ENCODE measurements around the gene B3GAT1. TPM values are rescaled to one million over a fixed set of nuclear protein-coding genes. Genes with fewer than 3 reads are reported as not detected.

Gene B3GAT1
- total and polyA plus RNA-seq, 2 experiments from 2014 or later, result not detected

DNA sequence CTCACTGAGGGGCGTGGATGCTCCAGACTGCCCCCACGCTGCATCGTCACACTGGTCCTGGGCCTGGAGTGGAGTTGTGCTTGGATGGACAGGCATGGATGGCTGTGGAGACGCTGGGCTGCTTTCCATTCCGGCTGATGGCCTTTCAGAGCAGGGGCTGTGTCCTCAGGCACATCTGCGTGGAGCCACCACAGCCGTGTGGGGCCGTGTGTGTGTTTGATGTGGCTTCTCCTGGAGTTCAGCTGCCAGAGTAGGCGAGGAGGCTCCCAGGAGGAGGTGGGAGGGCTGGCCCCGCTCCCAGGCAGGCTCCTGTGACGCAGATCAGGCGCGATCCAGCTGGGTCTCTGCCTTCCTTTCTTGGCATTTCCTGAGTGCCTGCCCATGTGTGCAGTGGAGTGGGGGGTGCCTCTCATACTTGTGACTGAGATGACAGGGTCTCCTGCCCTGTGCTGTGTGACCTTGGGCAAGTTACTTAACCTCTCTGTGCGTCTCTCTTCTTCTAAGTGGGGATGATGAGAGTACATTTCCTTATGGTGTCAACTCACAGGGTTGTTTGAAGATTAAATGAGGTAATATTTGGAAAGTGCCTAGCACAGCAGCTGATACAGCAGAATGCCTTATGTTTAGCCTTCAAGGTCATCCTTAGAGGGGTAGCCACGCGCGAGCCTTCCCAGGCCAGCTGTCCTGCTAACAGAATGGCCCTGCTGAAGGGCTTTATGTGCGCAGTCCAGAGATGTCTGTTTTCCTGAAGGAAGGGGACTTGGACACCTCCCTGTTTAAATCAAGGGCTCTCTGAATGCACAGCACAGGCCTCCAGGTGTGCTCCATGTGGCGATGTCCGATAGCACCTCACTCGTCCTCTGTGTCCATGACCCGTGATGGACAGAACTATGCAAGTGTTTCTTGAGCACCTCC lies 46.8 kb downstream of the B3GAT1 start:
- H3K4me2 ChIP-seq (ENCODE audit: unreplicated experiment), result no peak overlapping the region
- no peaks in the 10 kb centered on the region for H4K20me1 ChIP-seq (ENCODE audit: insufficient read depth)
- H2AFZ ChIP-seq, result no peak overlapping the region
- no peak overlapping the region for H3K27ac ChIP-seq
- 40 to 45% methylated on average over 21 to 22 of the region's 22 CpGs for WGBS, 2 experiments (ENCODE audit: low coverage in 1 of 2, low lambda C conversion rate in 2 of 2, missing lambda C conversion rate in 2 of 2)
- H3K4me1 ChIP-seq (ENCODE audit: insufficient read depth), result no peaks in the 10 kb centered on the region
- H3K27me3 ChIP-seq (replicated peaks; ENCODE audit: insufficient read depth), result no peaks in the 10 kb centered on the region
- no peak overlapping the region for H3K9ac ChIP-seq
- H3K79me2 ChIP-seq (ENCODE audit: insufficient read depth), result no peaks in the 10 kb centered on the region
- H3K9me2 ChIP-seq (ENCODE audit: insufficient read depth), result no peaks in the 10 kb centered on the region
- in situ Hi-C loops (cut with MboI), result no loop called here
- TF ChIP-seq EZH2phosphoT487 (IDR thresholded peaks at IDR 0.05; ENCODE audit: insufficient read depth, low read depth) (no peak), EZH2 (IDR thresholded peaks at IDR 0.05; ENCODE audit: insufficient read depth, poor library complexity, severe bottlenecking) (no peak)
- no peaks in the 10 kb centered on the region for H3K9me3 ChIP-seq (ENCODE audit: low read depth)
- H3K4me3 ChIP-seq, result no peak overlapping the region
- no peaks in the 10 kb centered on the region for H3F3A ChIP-seq (ENCODE audit: insufficient read depth)
- no peaks in the 10 kb centered on the region for H3K36me3 ChIP-seq (ENCODE audit: low read depth)
- DNase-seq, result no peak

DNA sequence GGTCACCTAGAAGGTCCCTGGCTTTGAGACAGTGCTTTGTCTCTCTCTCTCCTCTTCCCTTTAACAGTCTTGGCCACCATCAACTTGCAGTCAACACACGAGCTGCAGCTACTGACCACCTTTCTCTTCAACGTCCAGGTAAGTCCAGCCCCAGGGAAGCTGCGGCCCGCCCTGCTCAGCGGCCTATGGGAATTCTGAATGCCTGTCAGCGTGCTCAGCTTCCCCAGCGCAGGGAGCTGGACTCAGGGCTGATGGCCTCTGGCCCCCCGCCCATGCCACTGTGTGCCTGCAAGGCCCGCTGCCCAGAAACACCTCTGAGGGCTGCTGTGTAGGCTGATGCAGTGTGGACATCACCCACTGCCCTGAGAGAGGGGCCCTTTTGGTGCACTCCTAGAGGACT lies 47.8 kb downstream of the B3GAT1 start:
- no peaks in the 10 kb centered on the region for H3K9me3 ChIP-seq (ENCODE audit: low read depth)
- H3K4me1 ChIP-seq (ENCODE audit: insufficient read depth), result no peaks in the 10 kb centered on the region
- H3K36me3 ChIP-seq (ENCODE audit: low read depth), result no peaks in the 10 kb centered on the region
- no peaks in the 10 kb centered on the region for H3K27me3 ChIP-seq (replicated peaks; ENCODE audit: insufficient read depth)
- H3K4me2 ChIP-seq (ENCODE audit: unreplicated experiment), result no peak overlapping the region
- 40 to 46% methylated on average over 9 of the region's 9 CpGs for WGBS, 2 experiments (ENCODE audit: low coverage in 1 of 2, low lambda C conversion rate in 2 of 2, missing lambda C conversion rate in 2 of 2)
- H3F3A ChIP-seq (ENCODE audit: insufficient read depth), result no peaks in the 10 kb centered on the region
- no peak overlapping the region for H3K4me3 ChIP-seq
- no peak overlapping the region for H2AFZ ChIP-seq
- H3K9me2 ChIP-seq (ENCODE audit: insufficient read depth), result no peaks in the 10 kb centered on the region
- in situ Hi-C loops (cut with MboI), result no loop called here
- H3K27ac ChIP-seq, result no peak overlapping the region
- TF ChIP-seq EZH2phosphoT487 (IDR thresholded peaks at IDR 0.05; ENCODE audit: insufficient read depth, low read depth) (no peak), EZH2 (IDR thresholded peaks at IDR 0.05; ENCODE audit: insufficient read depth, poor library complexity, severe bottlenecking) (no peak)
- no peaks in the 10 kb centered on the region for H4K20me1 ChIP-seq (ENCODE audit: insufficient read depth)
- H3K79me2 ChIP-seq (ENCODE audit: insufficient read depth), result no peaks in the 10 kb centered on the region
- no peak overlapping the region for H3K9ac ChIP-seq
- no peak for DNase-seq

DNA sequence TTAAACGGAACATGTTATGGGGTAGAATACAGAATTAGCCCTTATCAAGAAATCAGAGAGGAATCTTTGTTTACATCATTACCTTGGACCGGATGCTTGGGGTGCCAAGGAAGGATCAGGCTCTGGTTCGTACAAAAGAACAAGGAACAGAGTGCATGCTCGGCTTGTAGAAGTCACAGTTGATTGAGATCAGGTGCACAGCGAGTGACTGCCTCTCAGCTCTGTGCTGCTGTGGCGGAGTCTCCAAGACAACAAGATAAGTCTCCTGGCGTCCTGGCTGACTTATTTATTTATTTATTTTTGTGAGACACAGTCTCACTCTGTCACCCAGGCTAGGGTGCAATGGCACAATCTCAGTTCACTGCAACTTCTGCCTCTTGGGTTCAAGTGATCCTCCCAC lies 48.5 kb downstream of the B3GAT1 start:
- Histone ChIP-seq H3K27me3 (replicated peaks; ENCODE audit: insufficient read depth) (no peaks in the 10 kb centered on the region), H3K36me3 (ENCODE audit: low read depth) (no peaks in the 10 kb centered on the region), H3F3A (ENCODE audit: insufficient read depth) (no peaks in the 10 kb centered on the region), H3K4me1 (ENCODE audit: insufficient read depth) (no peaks in the 10 kb centered on the region), H3K79me2 (ENCODE audit: insufficient read depth) (no peaks in the 10 kb centered on the region), H3K27ac (no peak overlapping the region), H3K9ac (no peak overlapping the region), H3K9me2 (ENCODE audit: insufficient read depth) (no peaks in the 10 kb centered on the region), H3K9me3 (ENCODE audit: low read depth) (no peaks in the 10 kb centered on the region), H3K4me3 (no peak overlapping the region), H2AFZ (no peak overlapping the region), H4K20me1 (ENCODE audit: insufficient read depth) (no peaks in the 10 kb centered on the region), H3K4me2 (ENCODE audit: unreplicated experiment) (no peak overlapping the region)
- TF ChIP-seq EZH2phosphoT487 (IDR thresholded peaks at IDR 0.05; ENCODE audit: insufficient read depth, low read depth), result no peak
- TF ChIP-seq EZH2 (IDR thresholded peaks at IDR 0.05; ENCODE audit: insufficient read depth, poor library complexity, severe bottlenecking), result no peak
- no peak for DNase-seq
- in situ Hi-C loops (cut with MboI), result no loop called here
- 12 to 16% methylated on average over 7 of the region's 7 CpGs for WGBS, 2 experiments (ENCODE audit: low coverage in 1 of 2, low lambda C conversion rate in 2 of 2, missing lambda C conversion rate in 2 of 2)

DNA sequence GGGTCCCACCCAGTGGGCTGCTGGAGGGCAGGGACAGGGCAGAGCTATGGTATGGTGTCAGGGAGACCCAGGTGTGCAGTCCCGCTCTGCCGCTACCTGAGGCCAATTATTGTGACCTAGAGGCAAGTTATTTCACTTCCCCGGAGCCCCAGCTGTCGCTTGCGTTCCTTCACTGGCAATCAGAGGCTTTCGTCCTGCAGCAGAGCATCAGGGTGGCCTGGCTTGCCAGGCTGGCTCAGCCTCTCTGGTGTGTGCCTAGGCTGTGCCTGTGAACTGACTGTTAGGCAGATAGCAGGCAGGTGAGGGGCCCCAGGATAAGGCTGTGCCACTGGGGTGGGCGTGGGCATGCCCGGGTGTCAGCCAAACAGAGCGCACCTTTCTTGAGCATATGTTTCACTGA lies 48.9 kb downstream of the B3GAT1 start:
- H3K9ac ChIP-seq, result no peak overlapping the region
- H3K4me2 ChIP-seq (ENCODE audit: unreplicated experiment), result no peak overlapping the region
- H3K27ac ChIP-seq, result no peak overlapping the region
- no peak for DNase-seq
- no peaks in the 10 kb centered on the region for H3K79me2 ChIP-seq (ENCODE audit: insufficient read depth)
- H3K4me1 ChIP-seq (ENCODE audit: insufficient read depth), result no peaks in the 10 kb centered on the region
- 58 to 59% methylated on average over 9 of the region's 9 CpGs for WGBS, 2 experiments (ENCODE audit: low coverage in 1 of 2, low lambda C conversion rate in 2 of 2, missing lambda C conversion rate in 2 of 2)
- H3K9me3 ChIP-seq (ENCODE audit: low read depth), result no peaks in the 10 kb centered on the region
- no peak overlapping the region for H3K4me3 ChIP-seq
- no peak overlapping the region for H2AFZ ChIP-seq
- no peaks in the 10 kb centered on the region for H3K9me2 ChIP-seq (ENCODE audit: insufficient read depth)
- in situ Hi-C loops (cut with MboI), result no loop called here
- H3K27me3 ChIP-seq (replicated peaks; ENCODE audit: insufficient read depth), result no peaks in the 10 kb centered on the region
- no peaks in the 10 kb centered on the region for H3F3A ChIP-seq (ENCODE audit: insufficient read depth)
- no peaks in the 10 kb centered on the region for H4K20me1 ChIP-seq (ENCODE audit: insufficient read depth)
- TF ChIP-seq EZH2phosphoT487 (IDR thresholded peaks at IDR 0.05; ENCODE audit: insufficient read depth, low read depth) (no peak), EZH2 (IDR thresholded peaks at IDR 0.05; ENCODE audit: insufficient read depth, poor library complexity, severe bottlenecking) (no peak)
- H3K36me3 ChIP-seq (ENCODE audit: low read depth), result no peaks in the 10 kb centered on the region

Measured in GM23248 (cell line).